Nephron (organoid): ENCODE results near the gene DPF1.

Source experiments
- H3K27ac Mint-ChIP-seq, 3 experiments: 2 replicates each; pipeline ENCODE4 v1.8.0; 2020; ENCODE audit warnings: mixed read lengths in 3 of 3, mild to moderate bottlenecking in 2 of 3, moderate library complexity in 1 of 3
- H3K27me3 Mint-ChIP-seq: 2 replicates; pipeline ENCODE4 v1.8.0; 2021; ENCODE audit warnings: low read depth, mild to moderate bottlenecking, moderate library complexity, mixed read lengths
- H3K36me3 Mint-ChIP-seq: 2 replicates; pipeline ENCODE4 v1.8.0; 2020; ENCODE audit warnings: low read depth, mixed read lengths
- H3K4me1 Mint-ChIP-seq: 2 replicates; pipeline ENCODE4 v1.8.0; 2020; ENCODE audit warnings: mixed read lengths
- H3K4me3 Mint-ChIP-seq, 3 experiments: 2 replicates each; pipeline ENCODE4 v1.8.0; 2020; ENCODE audit warnings: mild to moderate bottlenecking in 3 of 3, mixed read lengths in 3 of 3, moderate library complexity in 2 of 3
- H3K9me3 Mint-ChIP-seq: 2 replicates; pipeline ENCODE4 v1.8.0; 2020; ENCODE audit warnings: mixed read lengths
- CTCF ChIP-seq, 3 experiments: fragments of 200-600 bp; sonication (generic); IDR thresholded peaks; one replicate each; pipeline ENCODE4 v1.5.0; 2021; ENCODE audit warnings: antibody characterized with exemption in 3 of 3; ENCODE audit not compliant: unreplicated experiment in 3 of 3

The DPF1 gene

GRCh38 chr19:38190061-38190460 is 34.0 kb downstream of the DPF1 start:
- Mint-ChIP-seq H3K27me3 (no peaks in the 10 kb centered on the region), H3K36me3 (peaks cover 12% of the 10 kb centered on the region), H3K9me3 (no peaks in the 10 kb centered on the region), H3K4me1 (peaks cover 6% of the 10 kb centered on the region), H3K4me3 (no peak overlapping the region), H3K27ac (peak overlapping the region in 1 of 3 experiments; percentile 66)
- TF ChIP-seq CTCF (IDR thresholded peaks at IDR 0.05; ENCODE audit: unreplicated experiment in 3 of 3) = no peak

GRCh38 chr19:38185562-38185961 is 38.5 kb downstream of the DPF1 start:
- Mint-ChIP-seq H3K9me3 (peaks cover 5% of the 10 kb centered on the region), H3K27me3 (no peaks in the 10 kb centered on the region), H3K27ac (peak overlapping the region in 1 of 3 experiments; percentile 38), H3K36me3 (peaks cover 38% of the 10 kb centered on the region), H3K4me3 (no peak overlapping the region), H3K4me1 (peaks cover 25% of the 10 kb centered on the region)
- TF ChIP-seq CTCF (IDR thresholded peaks at IDR 0.05; ENCODE audit: unreplicated experiment in 3 of 3) = no peak

- Mint-ChIP-seq H3K36me3 (peaks cover 43% of the 10 kb centered on the region), H3K27ac (no peak overlapping the region), H3K9me3 (peaks cover 5% of the 10 kb centered on the region), H3K4me3 (peak overlapping the region in 1 of 3 experiments; percentile 23), H3K27me3 (no peaks in the 10 kb centered on the region), H3K4me1 (peaks cover 25% of the 10 kb centered on the region)
- TF ChIP-seq CTCF (IDR thresholded peaks at IDR 0.05; ENCODE audit: unreplicated experiment in 3 of 3) = no peak
These were observed 39.2 kb downstream of the DPF1 start for GRCh38 chr19:38184815-38185214.

GRCh38 chr19:38183251-38183897 is 40.6 kb downstream of the DPF1 start:
- Mint-ChIP-seq H3K27me3 (no peaks in the 10 kb centered on the region), H3K4me1 (peaks cover 20% of the 10 kb centered on the region), H3K36me3 (peaks cover 50% of the 10 kb centered on the region), H3K9me3 (peaks cover 8% of the 10 kb centered on the region), H3K4me3 (peak overlapping the region; percentile 79 to 83 (median 81)), H3K27ac (peak overlapping the region; percentile 81 to 88 (median 82))
- no peak for TF ChIP-seq CTCF (IDR thresholded peaks at IDR 0.05; ENCODE audit: unreplicated experiment in 3 of 3)

DNA sequence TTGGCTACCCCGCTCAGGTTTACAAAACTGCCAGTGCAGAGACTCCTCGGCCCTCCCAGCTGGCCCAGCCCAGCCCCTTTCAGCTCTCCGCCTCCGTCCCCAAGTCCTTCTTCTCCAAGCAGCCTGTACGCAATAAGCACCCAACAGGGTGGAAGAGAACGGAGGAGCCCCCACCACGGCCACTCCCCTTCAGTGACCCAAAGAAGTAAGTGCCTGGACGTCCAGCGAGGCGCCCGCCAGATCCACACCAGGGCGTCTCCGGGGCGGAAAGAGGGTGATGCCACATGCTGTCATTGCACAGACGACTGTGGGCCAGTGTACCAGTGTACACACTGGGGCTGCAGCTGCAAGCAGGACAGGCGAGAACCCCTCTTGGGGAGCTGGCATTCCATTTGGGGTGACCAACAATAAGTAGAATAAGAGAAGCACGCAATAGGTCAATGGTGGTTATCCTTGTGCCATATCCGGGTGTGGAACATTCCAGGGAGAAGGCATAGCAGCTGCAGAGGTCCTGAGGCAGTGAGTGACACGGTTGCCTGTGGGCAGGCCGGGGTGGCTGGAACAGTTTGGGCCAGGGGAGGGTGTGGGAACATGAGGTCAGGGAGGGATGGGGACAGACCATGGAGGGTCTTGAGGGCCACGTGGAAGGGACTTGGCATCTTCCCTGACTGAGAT is 41.3 kb downstream of the DPF1 start:
- TF ChIP-seq CTCF (IDR thresholded peaks at IDR 0.05; ENCODE audit: unreplicated experiment in 3 of 3) = no peak
- Mint-ChIP-seq H3K4me1 (peaks cover 20% of the 10 kb centered on the region), H3K27me3 (no peaks in the 10 kb centered on the region), H3K36me3 (peaks cover 54% of the 10 kb centered on the region), H3K4me3 (peak overlapping the region; percentile 79 to 83 (median 81)), H3K27ac (peak overlapping the region in 2 of 3 experiments; percentile 82 to 88), H3K9me3 (peaks cover 8% of the 10 kb centered on the region)
